Measurements from ENCODE around the gene RALGPS2.
A peak's percentile ranks its signal among the peaks of the same experiment; 100 is the strongest.
"Not testable (repeated sequence)": the region's sequence is repeated elsewhere in the genome, so short reads cannot be mapped to it uniquely, and the experiment has no call there.

Gene RALGPS2

DNA sequence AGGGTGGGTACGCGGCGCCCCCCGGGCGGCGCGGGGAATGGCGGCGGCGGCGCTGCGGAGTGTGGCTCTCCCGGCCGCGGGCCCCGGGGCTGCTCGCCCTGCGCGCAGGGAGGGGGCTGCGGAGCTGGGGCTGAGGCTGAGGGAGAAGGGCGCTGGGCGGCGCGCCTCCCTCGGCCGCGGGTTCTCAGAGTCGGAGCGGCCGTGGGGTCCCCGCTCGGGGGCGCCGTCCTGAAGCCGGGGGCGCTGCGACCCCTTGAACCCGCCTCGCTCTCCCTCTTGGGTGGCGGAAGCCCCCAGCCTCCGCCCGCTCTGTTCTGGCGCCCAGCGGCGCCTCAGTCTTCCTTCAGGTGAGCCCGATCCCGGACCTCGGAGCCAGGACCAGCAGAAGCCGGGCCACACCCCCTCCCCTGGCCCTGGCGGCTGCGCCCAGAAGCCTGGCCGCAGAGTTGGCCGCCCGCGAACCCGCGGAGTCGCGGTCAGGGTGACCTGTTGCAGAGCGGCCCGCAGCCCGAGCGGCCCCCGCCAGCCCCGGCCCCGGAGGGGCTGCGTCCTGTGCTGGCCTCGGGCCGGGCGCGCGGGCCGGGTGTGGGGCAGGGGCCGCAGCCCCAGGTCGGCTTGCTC, 532 bp downstream of the RALGPS2 start:
- DNase-seq = peak; percentile 50

DNA sequence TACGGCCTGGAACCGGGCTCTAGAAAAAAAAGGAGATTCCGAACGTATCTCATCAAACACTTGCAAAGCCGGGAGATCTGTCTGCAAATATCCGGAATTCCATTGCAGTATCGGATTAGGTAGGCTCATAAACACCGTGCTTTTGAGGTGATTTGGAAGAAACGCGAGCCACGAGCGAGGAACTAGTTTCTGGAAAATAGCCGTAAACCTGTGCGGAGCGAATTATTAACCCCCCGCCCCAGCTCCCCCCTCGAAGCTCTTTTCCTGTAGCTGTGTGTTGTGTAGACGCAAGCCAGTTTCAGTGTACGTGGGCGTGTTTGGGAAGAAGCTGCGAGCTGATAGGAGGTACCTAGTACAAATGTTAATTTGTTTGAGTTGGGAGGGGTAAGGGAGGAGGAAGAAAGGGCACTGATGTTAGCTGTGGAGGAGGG, 1.1 kb downstream of the RALGPS2 start:
- peak; percentile 82 for DNase-seq

DNA sequence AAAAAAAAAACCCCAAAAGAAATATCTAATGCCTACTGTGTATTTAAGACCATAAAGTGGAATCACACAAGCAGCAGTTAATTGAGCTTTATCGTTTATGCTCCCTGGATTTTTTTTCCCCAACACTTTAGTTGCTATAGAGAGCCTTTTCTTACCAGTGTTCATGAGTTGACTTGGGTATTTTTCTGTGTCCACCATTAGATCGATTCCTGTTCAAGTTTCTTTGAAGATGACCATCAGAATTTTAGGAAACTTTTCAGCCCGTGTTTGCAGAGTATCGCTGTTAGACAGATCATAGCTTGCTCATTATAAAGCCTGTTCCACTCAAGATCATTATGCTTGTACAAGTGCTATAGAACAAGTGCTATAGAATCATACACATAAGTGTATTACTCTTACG, 1.5 kb downstream of the RALGPS2 start:
- DNase-seq = peak; percentile 13

DNA sequence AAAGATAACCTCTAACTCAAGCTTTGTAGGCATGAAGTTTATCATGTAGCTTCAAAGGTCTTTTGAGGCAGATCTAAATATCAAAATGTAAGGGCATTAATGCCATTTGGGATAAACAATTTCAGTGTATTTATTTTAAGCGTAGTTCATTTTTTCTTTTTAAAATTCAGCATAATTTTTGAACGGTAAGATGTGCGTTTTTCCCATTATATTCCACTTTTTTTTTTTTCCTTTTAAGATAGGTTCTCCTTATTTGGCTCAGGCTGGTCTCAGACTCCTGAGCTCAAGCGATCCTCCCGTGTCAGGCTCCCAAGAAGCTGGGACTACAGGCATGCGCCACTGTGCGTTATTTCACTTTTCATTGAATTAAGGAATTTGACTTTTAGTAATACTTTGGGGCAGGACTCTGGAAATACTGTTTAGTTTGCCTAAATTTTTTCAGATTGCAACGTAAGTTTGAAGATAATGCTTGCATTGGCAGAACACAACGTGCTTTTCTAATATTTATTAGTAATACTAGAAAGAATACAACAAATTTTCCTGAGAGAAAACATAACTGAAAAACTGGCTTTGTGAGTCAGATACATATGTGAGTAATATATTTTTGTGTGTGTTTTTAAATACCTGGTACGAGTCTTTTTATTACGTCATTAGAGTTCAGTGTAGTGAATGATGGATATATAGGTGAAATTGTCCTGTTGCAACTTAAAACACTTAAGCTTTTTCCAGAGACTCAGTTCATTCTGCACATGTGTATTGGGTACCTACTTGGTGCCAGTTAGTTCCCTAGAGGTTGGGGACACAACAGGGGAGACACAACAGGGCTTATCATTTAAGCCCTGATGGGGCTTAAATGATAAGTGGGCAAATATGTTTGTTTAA, 2.2 kb downstream of the RALGPS2 start:
- peak; percentile 47 for DNase-seq

DNA sequence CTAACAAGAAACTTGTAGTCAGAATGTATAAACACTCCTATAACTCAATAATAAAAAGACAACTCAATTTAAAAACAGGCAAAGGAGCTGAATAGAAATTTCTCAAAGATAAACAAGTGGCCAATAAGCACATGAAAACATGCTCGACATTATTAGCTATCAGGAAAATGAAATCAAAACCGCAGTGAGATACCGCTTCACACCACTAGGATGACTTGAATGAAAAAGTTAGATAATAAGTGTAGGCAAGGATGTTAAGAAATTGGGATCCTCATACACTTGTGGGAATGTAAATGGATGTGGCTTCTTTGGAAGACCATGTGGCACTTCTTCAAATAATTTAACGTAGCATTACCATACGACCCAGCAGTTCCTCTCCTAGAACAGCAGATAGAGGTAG, 8.9 kb downstream of the RALGPS2 start:
- no peak for DNase-seq

DNA sequence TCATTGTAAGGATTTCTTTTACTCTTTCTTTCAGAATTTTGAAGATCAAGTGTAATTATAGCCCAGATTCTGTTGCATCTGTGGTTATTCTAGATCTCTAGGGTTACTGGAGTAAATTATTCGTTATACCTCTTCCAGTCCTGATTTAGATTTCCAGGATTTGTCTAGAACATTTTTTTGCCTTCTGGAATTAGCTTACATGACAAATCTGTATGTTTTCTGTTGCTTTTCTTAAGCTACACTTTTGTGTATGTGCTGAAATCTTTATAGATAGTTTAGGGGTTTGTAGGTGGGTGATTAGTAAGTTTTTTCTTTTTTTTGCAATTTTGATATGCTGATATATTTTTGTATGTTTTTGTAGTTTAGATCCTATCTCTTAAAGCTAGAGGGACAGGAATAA, 13.7 kb downstream of the RALGPS2 start:
- no peak for DNase-seq

DNA sequence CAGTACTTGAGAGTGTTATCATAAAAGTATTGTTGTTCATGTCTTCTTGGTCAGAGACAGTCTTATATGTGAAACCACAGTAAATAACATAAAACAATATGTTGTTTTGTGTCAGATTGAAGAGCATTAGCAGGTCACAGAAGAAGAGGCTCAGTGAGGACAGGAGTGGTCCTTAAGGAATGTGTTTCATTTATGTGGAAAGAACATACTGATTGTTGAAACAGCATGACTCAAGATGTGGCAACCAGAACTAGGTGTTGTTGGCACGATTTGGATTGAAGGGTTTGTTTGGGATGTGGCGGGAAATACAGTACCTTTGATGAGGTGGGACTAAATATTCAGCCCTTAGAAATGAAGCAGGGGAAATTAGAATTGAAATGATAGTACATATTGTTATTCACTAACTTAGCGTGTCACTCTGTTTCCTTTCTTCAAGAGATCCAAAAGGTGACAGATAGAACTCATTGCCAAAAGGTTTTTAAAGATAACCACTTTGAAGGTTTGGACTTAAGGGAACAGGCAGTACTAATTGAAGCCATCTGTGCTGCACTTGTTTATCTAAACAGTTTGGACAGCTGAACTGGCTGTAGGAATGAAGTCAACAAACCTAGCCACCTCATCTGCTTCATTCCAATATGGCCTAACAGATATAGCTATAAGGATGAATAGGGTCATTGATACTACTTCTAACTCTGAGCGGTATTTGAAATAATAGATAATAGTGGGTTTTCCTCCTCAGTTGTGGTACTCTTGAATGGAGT, 14.4 kb downstream of the RALGPS2 start:
- peak; percentile 55 for DNase-seq

DNA sequence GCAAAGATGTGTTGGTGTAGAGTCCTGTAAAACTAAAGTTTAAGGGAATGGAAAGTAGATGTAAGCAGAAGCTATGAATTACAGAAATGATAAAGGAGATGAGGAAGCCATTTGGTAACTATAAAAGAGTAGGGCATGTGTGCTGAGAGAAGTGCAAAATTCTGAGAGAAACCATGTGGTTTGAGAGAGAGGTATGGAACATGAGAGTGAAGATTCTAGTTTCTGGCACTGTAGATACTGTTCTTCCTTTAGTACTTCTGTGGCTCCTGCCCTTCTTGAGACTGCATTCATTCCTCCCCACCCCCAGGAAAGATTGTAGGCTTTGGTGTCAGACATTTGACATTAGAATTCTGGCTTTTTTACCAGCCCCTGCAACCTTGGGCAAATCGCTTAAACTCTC, 15.4 kb downstream of the RALGPS2 start:
- DNase-seq = no peak

DNA sequence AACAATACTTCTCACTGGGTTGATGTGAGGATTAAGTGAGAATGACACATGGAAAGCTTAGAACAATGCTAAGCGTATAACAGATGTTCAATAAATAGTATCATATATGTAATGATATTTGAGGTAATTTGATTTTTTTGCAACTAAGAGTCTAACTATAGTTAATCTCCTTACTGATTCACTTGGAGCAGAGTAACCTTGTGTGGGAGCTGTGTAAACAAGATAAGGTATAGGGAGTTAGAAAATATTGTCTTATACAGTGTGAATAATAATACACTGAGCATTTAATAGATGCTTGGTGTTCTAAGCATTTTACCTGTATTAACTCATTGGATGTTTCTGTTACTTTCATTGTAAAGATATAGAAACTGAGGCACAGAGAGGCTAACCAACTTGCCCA, 15.9 kb downstream of the RALGPS2 start:
- no peak for DNase-seq

DNA sequence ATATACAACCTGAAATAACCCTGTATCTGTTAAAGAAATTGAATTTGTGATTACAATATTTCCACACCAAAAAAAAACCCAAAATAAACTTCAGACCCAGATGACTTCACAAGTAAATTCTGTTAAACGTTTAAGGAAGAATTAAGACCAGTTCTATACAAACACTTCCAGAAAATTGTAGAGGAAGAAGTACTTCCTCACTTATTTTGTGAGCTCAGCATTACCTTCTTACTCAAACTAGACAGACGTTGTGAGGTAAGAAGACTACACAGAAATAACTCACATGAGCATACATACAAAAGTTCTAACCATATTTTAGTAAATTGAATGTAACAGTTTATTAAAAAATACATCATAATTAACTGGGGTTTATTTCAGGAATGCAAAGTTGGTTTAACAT, 18.8 kb downstream of the RALGPS2 start:
- DNase-seq = no peak

DNA sequence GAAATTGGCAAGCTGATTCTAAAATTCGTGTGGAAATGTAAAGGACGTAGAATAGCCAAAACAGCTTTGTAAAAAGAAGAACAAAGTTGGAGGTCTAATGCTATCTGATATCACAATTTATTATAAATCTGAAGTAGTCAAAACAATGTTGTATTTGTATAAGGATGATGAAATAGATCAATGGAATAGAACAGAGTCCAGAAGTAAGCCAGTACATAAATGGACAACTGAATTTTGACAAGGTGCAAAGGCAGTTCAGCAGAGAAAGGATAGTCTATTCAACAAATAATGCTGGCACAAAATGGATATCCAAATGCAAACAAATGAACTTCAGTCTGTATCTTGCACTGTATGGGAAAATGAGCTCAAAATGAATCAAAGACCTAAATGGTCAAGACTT, 20.2 kb downstream of the RALGPS2 start:
- DNase-seq = no peak

DNA sequence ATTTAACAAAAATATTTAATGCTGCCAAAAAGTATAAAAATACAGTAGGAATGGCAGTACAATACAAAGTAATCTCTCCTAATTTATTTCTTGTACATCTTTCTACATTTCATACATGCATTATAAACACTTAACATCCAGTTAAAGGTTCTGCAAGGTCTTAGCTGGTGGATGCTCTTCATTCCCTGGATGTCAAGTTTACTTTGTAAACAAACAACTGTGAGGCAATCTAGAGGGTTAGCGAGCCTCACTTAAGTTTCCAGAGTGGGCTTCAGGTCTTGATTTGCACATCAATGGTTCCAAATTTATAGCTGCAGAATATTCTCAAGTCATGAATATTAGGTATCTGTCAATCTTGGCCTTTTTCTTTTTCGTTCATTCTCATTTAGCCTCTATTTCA, 21.3 kb downstream of the RALGPS2 start:
- DNase-seq = no peak

DNA sequence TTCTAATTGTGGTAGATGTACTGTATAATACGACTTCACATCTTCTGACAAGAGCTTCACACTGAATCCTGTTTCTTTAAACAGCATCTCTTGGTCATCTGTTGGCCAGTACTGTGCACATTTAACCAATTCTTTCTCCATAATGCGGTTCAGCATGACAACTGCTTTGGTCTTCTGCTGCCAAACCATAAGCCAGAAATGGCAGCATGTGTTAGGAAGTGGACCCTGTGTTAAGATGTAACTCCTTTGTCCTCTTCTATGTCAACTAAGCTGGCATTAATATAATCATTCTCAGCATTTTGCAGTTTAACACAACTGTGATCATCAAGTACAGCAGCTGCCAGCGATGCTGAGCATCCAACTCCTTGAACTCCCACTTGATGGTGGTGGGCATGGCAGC, 22.3 kb downstream of the RALGPS2 start:
- DNase-seq = not testable (repeated sequence)

DNA sequence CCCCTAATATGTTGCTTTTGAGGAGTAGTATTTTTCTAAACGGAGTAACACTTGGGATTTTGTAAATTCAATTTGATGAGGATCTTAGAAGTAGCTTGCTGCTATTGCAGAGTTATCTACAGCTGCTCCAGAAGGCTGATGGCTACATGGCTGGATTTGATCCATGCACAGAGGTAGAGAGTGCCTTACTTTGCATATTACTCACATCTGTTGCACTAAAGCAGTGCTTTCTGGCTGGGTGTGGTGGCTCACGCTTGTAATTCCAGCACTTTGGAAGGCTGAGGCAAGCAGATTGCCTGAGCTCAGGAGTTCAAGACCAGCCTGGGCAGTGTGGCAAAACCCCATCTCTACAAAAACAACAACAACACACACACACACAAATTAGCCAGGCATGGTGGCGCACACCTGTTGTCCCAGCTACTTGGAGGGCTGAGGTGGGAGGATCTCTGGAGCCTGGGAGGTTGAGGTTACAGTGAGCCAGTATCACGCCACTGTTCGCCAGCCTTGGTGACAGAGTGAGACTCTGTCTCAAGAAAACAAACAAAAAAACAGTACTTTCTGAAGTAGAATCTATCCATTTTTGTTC, 24.6 kb downstream of the RALGPS2 start:
- DNase-seq = no peak

DNA sequence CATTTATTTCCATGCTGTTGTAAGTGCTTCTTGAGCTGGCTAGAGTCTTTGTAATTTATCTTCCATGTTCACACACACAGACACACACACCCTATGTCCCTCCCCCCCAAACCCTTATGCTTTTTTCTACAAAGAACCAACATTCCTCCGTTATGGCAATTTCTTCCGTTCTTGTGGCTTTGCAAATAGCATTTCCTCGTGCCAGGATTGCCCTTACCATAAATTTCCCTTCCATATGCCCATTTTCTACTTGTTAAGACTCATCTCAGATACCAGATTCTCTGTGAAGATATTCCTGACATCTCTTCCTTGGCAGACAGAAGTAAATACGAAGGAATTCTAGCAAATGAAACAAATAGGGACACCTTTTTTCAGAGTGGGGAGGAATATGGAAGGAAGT, 26.0 kb downstream of the RALGPS2 start:
- DNase-seq = no peak

DNA sequence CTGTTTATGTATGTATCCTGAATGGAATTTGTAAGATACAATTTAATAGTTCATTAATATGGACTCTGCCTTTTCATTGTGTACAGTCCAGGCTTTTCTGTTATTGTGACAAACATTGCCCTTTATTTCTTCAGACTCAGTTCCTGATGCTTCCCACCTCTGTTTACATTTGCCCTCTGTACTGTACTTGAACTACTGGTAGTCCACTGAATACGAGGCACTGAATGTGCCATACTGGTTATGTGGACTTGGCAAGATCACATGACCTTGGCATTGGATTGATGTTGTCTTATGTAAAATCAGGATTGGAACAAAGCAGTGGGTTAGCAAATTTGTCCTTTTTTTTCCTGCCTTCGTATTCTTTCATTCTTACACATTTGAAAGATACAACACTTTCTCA, 27.8 kb downstream of the RALGPS2 start:
- no peak for DNase-seq

DNA sequence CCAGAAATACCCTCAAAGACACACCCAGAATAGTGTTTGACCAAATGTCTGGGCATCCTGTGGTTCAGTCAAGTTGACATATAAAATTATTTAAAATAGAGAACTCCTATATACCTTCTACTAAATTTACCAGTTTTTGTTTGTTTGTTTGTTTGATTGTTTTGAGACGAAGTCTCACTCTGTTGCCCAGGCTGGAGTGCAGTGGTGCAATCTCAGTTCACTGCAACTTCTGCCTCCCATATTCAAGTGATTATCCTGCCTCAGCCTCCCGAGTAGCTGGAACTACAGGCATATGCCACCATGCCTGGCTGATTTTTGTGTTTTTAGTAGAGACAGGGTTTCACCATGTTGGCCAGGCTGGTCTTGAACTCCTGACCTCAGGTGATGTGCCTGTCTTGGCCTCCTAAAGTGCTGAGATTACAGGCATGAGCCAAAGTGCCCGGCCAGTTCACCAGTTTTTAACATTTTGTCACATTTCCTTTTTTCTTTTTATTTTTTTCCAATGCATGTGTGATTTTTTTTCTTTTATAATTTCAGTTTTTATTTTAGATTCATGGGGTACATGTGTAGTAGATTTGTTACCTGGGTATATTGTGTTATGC, 29.7 kb downstream of the RALGPS2 start:
- not testable (repeated sequence) for DNase-seq

DNA sequence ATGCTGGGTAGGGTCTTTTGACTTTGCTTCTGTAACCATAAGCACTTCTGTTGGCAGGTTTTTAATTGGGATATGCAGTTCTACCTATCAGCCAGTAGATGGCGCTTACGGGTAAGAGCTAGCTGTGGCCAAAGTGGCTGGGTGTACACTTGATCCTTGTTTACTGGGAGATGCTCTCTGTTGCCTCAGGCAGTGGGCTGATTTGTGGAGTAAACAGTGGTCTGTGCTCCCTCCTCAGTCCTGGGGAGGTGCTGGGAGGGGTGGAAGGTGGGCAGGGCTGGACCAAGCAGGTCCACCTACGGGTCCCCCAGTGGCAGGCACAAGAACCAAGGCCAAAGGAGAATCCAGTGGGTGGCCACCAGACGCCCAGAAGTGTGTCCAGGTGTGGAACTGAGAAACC, 43.4 kb downstream of the RALGPS2 start:
- peak; percentile 30 for DNase-seq

DNA sequence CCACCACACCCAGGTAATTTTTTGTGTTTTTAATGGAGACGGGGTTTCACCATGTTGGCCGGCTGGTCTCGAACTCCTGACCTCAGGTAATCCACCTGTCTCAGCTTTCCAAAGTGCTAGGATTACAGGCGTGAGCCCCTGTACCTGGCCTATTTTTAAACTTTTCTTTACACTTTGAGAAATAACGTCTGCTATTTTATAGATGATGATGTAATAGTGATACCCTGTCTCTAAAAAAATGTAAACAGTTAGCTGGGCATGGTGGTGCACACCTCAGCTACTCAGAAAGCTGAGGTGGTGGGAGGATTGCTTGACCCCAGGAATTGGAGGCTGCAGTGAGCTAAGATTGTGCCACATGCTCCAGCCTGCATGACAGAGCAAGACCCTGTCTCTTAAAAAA, 47.9 kb downstream of the RALGPS2 start:
- DNase-seq = no peak

DNA sequence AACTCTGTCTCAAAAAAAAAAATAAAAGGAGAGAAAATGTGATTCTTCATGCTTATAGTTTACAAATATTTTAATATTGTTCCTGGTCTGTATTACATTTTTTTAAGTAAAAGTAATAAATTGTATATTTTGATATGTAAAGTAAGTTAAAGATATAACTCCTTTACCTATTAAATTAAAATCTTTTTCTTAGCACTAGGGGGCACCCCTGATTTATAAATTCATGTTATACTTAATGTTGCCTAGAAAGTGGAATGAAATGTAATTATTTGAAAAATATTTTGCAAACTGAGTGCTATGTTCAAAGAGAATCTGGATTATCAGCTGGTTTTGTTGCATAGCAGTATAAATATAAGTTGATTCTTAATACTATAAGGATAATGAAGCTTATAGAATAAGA, 49.2 kb downstream of the RALGPS2 start:
- DNase-seq = peak; percentile 44

DNA sequence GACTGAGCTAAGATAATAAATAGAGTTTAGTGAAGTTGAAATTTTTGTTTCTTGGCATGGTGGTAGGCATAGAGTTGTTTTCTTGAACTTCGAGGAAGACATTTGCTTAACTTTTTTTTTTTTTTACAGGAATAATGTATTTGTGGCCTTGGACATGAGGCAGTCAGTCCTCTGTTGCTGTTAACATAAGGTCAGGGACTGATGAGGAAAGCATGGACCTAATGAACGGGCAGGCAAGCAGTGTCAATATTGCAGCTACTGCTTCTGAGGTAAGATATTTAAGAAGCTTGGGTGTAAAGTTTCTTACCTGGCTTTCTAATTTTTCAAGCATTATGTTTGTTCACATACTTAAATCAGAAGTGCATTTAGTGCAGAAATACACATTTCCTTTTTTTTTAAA, 51.5 kb downstream of the RALGPS2 start:
- no peak for DNase-seq

DNA sequence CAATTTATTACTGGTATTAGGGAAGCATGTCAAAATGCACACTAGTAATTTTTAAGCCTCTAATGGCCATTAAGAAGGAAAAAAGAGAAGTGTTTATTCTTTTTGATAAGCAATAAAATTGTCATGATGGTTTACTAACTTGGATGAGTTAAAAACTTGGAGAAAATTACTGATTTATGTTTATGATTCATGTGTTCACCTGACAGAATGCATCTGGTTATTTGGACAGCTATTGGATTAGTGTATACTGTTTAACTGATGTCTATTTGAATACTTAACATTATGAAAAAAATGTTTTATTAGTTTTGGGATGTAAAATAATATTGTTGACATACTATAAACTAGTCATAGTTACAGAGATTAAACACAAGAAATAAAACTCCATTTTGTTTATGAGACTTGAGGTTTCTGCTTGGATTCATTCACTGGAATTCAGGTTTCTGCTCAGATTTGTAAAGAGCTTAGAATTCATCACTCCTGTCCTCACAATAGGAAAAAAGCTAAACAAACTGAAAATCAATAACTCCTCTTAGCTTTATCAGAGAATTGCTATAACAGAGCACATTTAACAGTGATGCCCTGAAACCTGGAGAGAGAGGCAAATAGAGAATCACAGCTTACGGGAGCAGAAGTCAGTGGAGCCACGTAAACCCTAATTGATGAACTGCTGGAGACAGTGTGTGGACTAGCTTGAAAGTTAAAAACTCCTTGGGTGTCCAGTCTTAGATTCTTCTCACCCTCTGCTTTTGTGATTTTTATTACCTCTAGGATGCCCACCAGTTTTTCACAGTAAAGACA, 56.7 kb downstream of the RALGPS2 start:
- DNase-seq = no peak

All from HCEC 1CT (cell line).